NCI-H82 treated with DMSO at 0.1 percent for 48 hours (cell line): Measurements from ENCODE around the gene LTC4S.
A peak's percentile ranks its signal among the peaks of the same experiment; 100 is the strongest.
"Not testable (repeated sequence)": the region's sequence is repeated elsewhere in the genome, so short reads cannot be mapped to it uniquely, and the experiment has no call there.

Experiments used
- DNase-seq: peaks from one replicate; lab custom pipeline; 2025; ENCODE audit not compliant: unreplicated experiment; lab: John Stamatoyannopoulos, UW

Gene LTC4S, protein sequence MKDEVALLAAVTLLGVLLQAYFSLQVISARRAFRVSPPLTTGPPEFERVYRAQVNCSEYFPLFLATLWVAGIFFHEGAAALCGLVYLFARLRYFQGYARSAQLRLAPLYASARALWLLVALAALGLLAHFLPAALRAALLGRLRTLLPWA

DNA sequence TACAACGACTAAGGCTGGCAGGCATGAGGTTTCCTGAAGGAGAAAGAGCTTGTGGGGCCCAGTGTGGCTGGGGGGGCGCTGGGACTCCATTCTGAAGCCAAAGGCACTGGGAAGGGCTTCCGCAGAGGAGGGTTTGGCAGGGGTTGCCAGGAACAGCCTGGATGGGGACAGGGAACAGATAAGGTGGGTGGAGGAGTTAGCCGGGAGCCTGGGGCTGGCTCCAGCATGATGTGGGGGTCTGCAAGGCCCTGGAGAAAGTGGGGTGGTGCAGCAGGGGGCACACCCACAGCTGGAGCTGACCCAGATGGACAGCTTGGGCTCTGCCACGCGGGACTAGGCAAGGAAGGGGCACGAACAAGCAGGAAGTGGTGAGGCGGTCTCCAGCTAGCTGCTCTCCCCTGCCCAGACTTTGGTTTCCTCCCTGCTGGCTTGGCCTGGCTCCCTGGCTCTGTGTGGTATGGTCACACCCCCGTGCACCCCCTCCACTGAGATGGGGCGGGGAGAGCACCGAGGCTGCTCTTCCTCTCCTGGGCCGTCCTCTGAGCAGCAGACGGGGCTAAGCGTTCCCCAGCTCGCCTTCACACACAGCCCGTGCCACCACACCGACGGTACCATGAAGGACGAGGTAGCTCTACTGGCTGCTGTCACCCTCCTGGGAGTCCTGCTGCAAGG, at the start of gene LTC4S:
TSS of gene LTC4S (plus strand) at position 519 of the 672 bp plus-strand sequence. CDS start at position 614, 95 bp downstream.
- no peak for DNase-seq

GRCh38 chr5:179744106-179744505, 49.7 kb upstream of the LTC4S start:
- not testable (repeated sequence) for DNase-seq

- DNase-seq: no peak
Observed at GRCh38 chr5:179746872-179747271, 46.9 kb upstream of the LTC4S start.

DNA sequence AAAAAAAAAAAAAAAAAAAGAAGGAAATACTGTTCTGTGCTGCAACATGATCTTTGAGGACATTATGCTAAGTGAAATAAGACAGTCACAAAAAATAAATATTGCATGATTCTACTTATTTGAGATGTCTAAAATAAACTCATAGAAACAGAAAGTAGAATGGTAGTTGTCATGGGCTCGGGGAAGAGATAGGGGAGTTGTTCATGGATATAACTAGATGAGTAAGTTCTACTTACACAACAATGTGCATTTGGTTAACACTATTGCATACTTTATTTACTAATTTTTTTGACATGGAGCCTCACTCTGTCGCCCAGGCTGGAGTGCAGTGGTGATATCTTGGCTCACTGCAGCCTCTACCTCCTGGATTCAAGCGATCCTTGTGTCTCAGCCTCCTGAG, 46.0 kb upstream of the LTC4S start:
- DNase-seq: no peak

DNA sequence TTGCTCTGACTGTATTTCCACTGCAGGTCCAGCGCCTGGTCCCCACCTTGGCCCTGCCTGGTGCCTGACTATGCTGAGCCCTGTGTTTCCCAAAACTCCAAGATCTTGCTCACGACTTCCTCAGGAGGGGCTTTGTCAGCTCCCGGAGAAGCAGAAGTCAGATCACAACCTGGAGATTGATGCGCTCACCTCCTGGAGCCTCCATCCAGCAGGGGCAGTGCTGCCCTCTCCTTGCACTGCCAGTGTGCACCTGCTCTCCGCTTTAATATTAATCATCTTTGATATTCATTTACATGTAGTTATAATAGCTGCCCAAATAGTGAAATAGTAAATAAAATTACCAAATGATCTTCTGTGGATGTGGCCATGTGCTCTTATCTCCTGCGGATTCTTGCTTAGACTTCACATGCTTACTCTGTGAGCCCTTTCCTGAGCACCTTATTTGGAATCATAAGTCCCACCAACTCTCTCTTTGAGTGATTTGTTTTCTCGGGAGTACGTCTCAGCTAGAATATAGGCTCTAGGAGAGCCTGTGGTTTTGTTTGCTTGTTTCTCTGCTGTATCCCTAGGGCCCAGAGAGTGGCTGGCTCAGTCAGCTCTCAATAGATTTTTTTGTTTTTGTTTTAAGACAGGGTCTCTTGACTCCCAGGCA, 43.8 kb upstream of the LTC4S start:
- DNase-seq: no peak

GRCh38 chr5:179753971-179754370, 39.8 kb upstream of the LTC4S start:
- no peak for DNase-seq

DNA sequence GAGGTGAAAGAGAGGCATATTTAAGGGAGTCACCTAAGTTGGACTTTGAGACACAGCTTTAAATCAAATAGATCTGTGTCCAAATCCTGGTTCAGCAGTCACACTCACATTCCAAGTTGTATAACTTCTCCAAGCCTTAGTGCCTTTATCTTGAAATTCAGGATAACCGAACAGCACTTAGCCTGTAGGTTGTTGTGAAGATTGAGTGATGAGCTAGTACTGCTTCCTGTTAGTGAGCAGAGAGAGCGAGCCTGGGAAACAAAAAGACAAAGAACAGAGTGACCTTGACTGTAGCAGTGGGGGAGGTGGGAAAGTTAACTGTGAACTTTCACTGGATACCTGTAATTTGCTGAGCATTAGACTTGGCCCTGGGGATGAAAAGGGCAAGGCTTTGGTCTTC, 38.8 kb upstream of the LTC4S start:
- DNase-seq: no peak

DNA sequence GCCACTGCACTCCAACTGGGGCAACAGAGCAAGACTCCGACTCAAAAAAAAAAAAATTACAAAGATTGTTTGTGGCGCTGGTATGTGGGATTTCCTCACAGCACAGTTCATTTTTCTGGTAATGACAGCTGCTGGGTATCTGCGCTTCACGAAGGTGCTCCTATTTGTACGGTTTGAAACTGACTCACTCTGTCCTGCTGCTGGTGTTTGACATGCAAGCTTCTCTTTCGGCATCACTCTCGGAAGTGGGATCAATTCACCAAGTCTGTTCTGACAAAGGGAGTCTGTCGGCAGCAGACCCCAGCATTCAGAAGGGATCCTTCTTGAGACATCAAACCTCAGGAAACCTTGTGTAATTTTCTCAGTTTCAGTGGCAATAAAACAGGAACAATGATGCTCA, 34.8 kb upstream of the LTC4S start:
- no peak for DNase-seq

GRCh38 chr5:179759581-179760551, 33.9 kb upstream of the LTC4S start:
- no peak for DNase-seq

DNA sequence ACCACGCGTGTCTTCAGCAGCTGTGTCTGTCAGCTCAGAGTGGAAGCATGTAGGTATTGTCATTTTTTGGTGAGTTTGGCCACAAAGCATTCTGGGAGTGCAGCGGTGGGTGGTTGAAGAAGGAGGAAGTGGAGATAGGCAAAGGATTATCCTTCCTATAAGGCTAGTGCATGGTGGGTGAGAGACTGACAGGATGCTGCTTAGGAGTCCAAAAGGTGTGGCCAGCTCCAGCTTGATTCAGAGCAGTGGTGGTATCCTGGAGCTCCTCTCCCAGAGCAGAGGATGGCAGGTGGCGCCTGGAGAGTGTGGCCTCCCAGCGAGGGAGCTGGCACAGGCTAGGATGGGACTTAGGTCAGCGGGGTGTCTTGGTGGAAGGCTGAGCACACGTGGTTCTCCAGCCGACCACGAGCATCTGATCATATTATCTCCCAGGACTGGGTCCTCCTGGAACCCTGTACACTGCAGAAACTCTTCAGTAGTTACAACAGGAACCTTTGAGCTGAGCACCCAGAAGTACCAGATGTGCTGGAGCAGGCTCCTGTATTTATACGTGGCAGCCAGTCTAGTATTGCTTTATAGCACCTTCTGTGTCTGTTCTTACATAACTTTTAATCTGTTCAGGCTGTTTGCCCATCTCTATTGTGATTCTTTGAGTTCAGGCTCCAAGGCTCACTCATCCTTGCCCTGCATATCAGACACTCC, 31.6 kb upstream of the LTC4S start:
- peak; percentile 4 for DNase-seq

GRCh38 chr5:179762781-179763176, 31.0 kb upstream of the LTC4S start:
- DNase-seq: no peak

GRCh38 chr5:179763215-179763945, 30.4 kb upstream of the LTC4S start:
- DNase-seq: no peak

DNA sequence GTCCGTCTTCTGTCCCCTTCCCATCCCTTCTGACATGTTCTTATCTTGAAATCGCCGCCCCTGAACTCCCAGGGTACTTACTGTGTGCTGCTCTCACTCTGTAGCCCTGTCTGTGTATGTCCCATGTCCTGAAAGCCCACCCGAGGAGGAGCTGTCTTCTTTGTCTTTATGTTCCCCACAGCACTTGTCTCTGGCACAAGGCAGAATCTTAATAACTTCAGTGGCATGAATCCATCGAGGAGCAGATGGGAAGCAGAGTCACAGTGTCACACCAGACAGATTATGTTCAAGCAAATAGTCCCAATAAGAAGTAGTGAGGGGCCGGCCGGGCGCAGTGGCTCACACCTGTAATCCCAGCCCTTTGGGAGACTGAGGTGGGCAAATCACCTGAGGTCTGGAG, 29.7 kb upstream of the LTC4S start:
- DNase-seq: no peak

GRCh38 chr5:179765400-179765799, 28.4 kb upstream of the LTC4S start:
- no peak for DNase-seq

- no peak for DNase-seq
Observed at GRCh38 chr5:179766021-179766725, 27.6 kb upstream of the LTC4S start.

DNA sequence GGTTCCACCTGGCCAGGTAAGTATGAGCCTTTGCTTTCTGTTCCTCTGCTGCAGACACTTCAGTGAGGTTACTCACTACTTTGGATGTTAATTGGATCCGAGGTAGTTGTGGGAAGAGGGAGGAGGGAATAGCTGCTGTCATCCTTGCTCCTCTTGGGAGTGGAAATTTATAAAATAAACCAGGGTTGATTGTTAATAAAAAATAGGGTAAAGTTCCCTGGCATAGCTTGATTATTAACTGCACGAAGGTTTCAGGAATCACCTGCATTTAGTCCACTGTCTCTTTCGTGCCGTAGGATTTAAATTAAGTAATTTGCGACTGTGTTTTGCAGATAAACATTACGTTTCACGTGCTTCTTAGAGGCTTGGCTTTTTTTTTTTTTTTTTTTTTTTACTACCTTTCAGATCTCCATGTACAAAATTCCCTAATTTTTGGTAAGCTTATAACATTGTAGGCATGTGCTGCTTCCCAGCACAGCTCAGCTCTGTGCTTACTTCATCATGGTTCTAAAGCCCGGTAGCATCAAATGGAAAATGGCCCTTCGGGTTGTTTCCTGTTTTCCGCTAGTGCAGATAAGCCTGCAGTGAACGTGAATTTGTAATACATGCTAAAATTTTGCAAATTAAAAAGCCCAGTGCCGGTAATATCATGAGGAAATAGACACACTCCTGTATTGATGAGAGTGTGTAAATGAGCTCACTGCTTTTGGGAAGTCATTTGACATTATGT, 26.9 kb upstream of the LTC4S start:
- DNase-seq: no peak

- no peak for DNase-seq
Observed at GRCh38 chr5:179767496-179768100, 26.2 kb upstream of the LTC4S start.

DNA sequence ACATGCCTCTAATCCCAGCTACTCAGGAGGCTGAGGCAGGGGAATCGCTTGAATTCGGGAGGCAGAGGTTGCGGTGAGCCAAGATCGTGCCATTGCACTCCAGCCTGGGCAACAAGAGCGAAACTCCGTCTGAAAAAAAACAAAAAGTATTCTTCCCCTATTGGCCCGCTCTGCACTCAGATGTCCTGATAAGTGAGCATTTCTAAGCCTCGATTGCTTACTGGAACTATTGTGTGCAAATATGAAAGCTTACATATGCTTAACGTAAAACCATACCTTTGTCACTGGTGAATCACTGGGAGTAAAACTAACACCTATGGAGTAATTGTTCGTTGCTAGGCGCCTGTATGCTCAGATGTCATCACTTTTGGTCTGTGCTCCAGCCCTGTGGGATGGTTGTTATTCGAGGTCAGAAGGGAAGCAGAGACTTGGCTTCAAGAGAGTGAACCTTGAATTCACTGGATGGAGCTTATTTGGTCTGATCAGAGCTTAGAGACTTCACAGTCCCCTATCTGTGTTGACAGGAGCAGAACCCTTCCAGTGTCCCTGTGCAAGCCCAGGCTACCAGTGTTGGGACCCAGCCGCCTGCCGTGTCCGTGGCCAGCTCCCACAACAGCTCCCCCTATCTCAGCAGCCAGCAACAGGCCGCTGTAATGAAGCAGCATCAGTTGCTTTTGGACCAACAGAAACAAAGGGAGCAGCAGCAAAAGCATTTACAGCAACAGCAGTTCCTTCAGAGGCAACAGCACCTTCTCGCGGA, 25.3 kb upstream of the LTC4S start:
- DNase-seq: no peak
